ENCODE measurements around the gene NABP1. TPM values are rescaled to one million over a fixed set of nuclear protein-coding genes. Genes with fewer than 3 reads are reported as not detected.

NABP1 gene
- total RNA-seq, 1 experiment from 2014 or later = 3.2 TPM

- Histone ChIP-seq H2BK5ac (ENCODE audit: insufficient read length, low read length) (no peak overlapping the region), H4K20me1 (ENCODE audit: control insufficient read depth, insufficient read depth, insufficient read length) (no peaks in the 10 kb centered on the region), H3K4ac (ENCODE audit: low read depth, low read length) (no peak overlapping the region), H3K79me2 (ENCODE audit: insufficient read depth, low read length) (no peaks in the 10 kb centered on the region), H3K9ac (ENCODE audit: extremely low read depth, insufficient read length, low read length) (no peak overlapping the region), H2AK5ac (ENCODE audit: insufficient read length, low read length) (no peak overlapping the region), H3K23ac (ENCODE audit: insufficient read length, low read depth, low read length) (no peak overlapping the region), H4K8ac (replicated peaks; ENCODE audit: insufficient read length, low read depth, low read length) (no peak overlapping the region), H3K27me3 (ENCODE audit: insufficient read depth, low read length) (no peaks in the 10 kb centered on the region), H2BK120ac (ENCODE audit: low read depth, low read length, poor library complexity, severe bottlenecking) (no peak overlapping the region), H3K79me1 (ENCODE audit: insufficient read depth, low read depth, low read length, poor library complexity, severe bottlenecking) (no peaks in the 10 kb centered on the region), H4K91ac (ENCODE audit: insufficient read length, low read depth, low read length) (no peak overlapping the region), H3K56ac (ENCODE audit: insufficient read length, low read depth, low read length) (no peak overlapping the region), H3T11ph (ENCODE audit: low read length) (no peak overlapping the region), H4K5ac (ENCODE audit: insufficient read length, low read depth, low read length) (no peak overlapping the region), H3K23me2 (ENCODE audit: insufficient read length, low read depth, low read length, poor library complexity, severe bottlenecking) (no peaks in the 10 kb centered on the region), H2AFZ (ENCODE audit: low read length) (no peak overlapping the region), H3K4me1 (ENCODE audit: insufficient read depth, low read length) (no peaks in the 10 kb centered on the region), H2BK15ac (ENCODE audit: low read depth, low read length) (no peak overlapping the region), H3K27ac (ENCODE audit: insufficient read length, low read depth, low read length) (no peak overlapping the region), H3K4me2 (ENCODE audit: insufficient read depth, insufficient read length, low read length) (no peak overlapping the region), H3K9me3 (ENCODE audit: control insufficient read depth, low read depth, low read length) (no peaks in the 10 kb centered on the region), H2BK20ac (ENCODE audit: low read depth, low read length, poor library complexity, severe bottlenecking) (no peak overlapping the region), H3K18ac (ENCODE audit: insufficient read length, low read depth, low read length) (no peak overlapping the region), H2BK12ac (ENCODE audit: insufficient read length, low read depth, low read length) (no peak overlapping the region), H3K14ac (ENCODE audit: insufficient read depth, low read length) (no peak overlapping the region)
- Mint-ChIP-seq H3K9me3 (no peaks in the 10 kb centered on the region), H3K27ac (no peak overlapping the region), H3K4me3 (no peak overlapping the region), H3K36me3 (ENCODE audit: insufficient read depth in 1 of 3, low read depth in 3 of 3) (no peaks in the 10 kb centered on the region), H3K4me1 (no peaks in the 10 kb centered on the region), H3K27me3 (ENCODE audit: low read depth) (no peaks in the 10 kb centered on the region; the same call in 1 of the 2 replicates)
- no CpG with 5 or more reads among the region's 2 CpGs for WGBS (ENCODE audit: extremely low coverage, insufficient read length, low lambda C conversion rate)
- DNase-seq = no peak
- TF ChIP-seq CTCF (conservative IDR thresholded peaks at IDR 0.05) = no peak
These were observed 32.3 kb upstream of the NABP1 start for GRCh38 chr2:191645434-191646162.

All from H9 (cell line).